Astrocyte of the spinal cord (primary cell): ENCODE measurements around the gene IQGAP2.

Experiments used
- DNase-seq: peaks from one replicate; pipeline ENCODE4 v3.0.0; 2011; ENCODE audit warnings: low read depth, low spot score
- H3K4me3 ChIP-seq: 2 replicates; pipeline ENCODE4 v1.5.1; 2011; ENCODE audit warnings: low read depth, mild to moderate bottlenecking, low read length, moderate library complexity
- CTCF ChIP-seq: IDR thresholded peaks from 2 replicates; pipeline ENCODE4 v1.5.1; 2012; ENCODE audit warnings: low read depth, mild to moderate bottlenecking, low read length, inconsistent platforms
- in situ Hi-C: cut with HindIII; loops from 2 replicates; pipeline ENCODE4 v1.10.0; 2017; ENCODE audit warnings: low sequenced_read_pairs

IQGAP2 gene

GRCh38 chr5:76490960-76491359 lies 87.9 kb downstream of the IQGAP2 start:
- TF ChIP-seq CTCF: no peak

GRCh38 chr5:76492819-76493189 lies 89.7 kb downstream of the IQGAP2 start:
- in situ Hi-C loops: no loop called here
- TF ChIP-seq CTCF: no peak
- H3K4me3 ChIP-seq: no peak overlapping the region
- DNase-seq: no peak

More at GRCh38 chr5:76490960-76491359, 87.9 kb downstream of the IQGAP2 start:
- no peak for DNase-seq
- in situ Hi-C loops: no loop called here
- H3K4me3 ChIP-seq: no peak overlapping the region

- in situ Hi-C loops: no loop called here
- no peak for TF ChIP-seq CTCF
- no peak overlapping the region for H3K4me3 ChIP-seq
- no peak for DNase-seq
Observed at GRCh38 chr5:76493190-76493837, 90.2 kb downstream of the IQGAP2 start.

- no peak overlapping the region for H3K4me3 ChIP-seq
- in situ Hi-C loops: no loop called here
- no peak for DNase-seq
- TF ChIP-seq CTCF: no peak
Observed at GRCh38 chr5:76494201-76494600, 91.1 kb downstream of the IQGAP2 start.

GRCh38 chr5:76495870-76496269 lies 92.8 kb downstream of the IQGAP2 start:
- no peak for DNase-seq
- in situ Hi-C loops: no loop called here
- no peak for TF ChIP-seq CTCF
- H3K4me3 ChIP-seq: no peak overlapping the region

- no peak for TF ChIP-seq CTCF
- H3K4me3 ChIP-seq: no peak overlapping the region
- in situ Hi-C loops: no loop called here
- no peak for DNase-seq
Observed at GRCh38 chr5:76497065-76497460, 94.0 kb downstream of the IQGAP2 start.
